ENCODE data around the gene GADD45A. TPM values are rescaled to one million over a fixed set of nuclear protein-coding genes. Genes with fewer than 3 reads are reported as not detected.
A peak's percentile ranks its signal among the peaks of the same experiment; 100 is the strongest.

GADD45A gene
- polyA plus RNA-seq, 1 donor (not counting 4 experiments of a cell fraction or from before 2014, with no cell fraction given), result 151 TPM

- Histone ChIP-seq H3K4me1 (ENCODE audit: control insufficient read depth, extremely low read depth, insufficient read depth, low read length) (peaks cover 6% of the 10 kb centered on the region), H3K9ac (ENCODE audit: control insufficient read depth, extremely low read depth, insufficient read depth, low read length) (no peak overlapping the region), H4K20me1 (ENCODE audit: control insufficient read depth, extremely low read depth, insufficient read depth, low read length) (no peaks in the 10 kb centered on the region), H3K4me2 (ENCODE audit: control insufficient read depth, extremely low read depth, insufficient read depth, low read depth, low read length) (no peak overlapping the region), H2AFZ (ENCODE audit: control insufficient read depth, low read length) (no peak overlapping the region), H3K4me3 (ENCODE audit: control insufficient read depth in 2 of 3, extremely low read depth in 1 of 3, insufficient read depth in 2 of 3, low read depth in 1 of 3, low read length in 3 of 3) (no peak overlapping the region), H3K27ac (ENCODE audit: control insufficient read depth, insufficient read depth, low read length) (no peak overlapping the region), H3K27me3 (ENCODE audit: control insufficient read depth, extremely low read depth, insufficient read depth, low read length) (no peaks in the 10 kb centered on the region), H3K9me1 (ENCODE audit: control insufficient read depth, extremely low read depth, insufficient read depth, low read length) (no peaks in the 10 kb centered on the region), H3K36me3 (ENCODE audit: control insufficient read depth in 2 of 2, extremely low read depth in 1 of 2, insufficient read depth in 2 of 2, low read length in 2 of 2) (peaks cover 7 to 10% of the 10 kb centered on the region in 2 experiments), H3K79me2 (ENCODE audit: control insufficient read depth, insufficient read depth, low read length) (no peaks in the 10 kb centered on the region), H3K9me3 (ENCODE audit: control insufficient read depth, low read depth, low read length) (no peaks in the 10 kb centered on the region)
- TF ChIP-seq CTCF (optimal IDR thresholded peaks at IDR 0.05 in 1 of 3, IDR thresholded peaks at IDR 0.05 in 1 of 3, conservative IDR thresholded peaks at IDR 0.05 in 1 of 3; ENCODE audit: extremely low read depth in 1 of 3, insufficient read depth in 2 of 3, low read length in 3 of 3) (no peak), EZH2 (IDR thresholded peaks at IDR 0.05; ENCODE audit: low read length) (no peak)
- DNase-seq (ENCODE audit: low read depth, low spot score) (no peak), FAIRE-seq (peak; percentile 23)
- dilution Hi-C loops (cut with MboI; ENCODE audit: extremely low pct_ligation_motif_present, low sequenced_read_pairs), result no loop called here
These were observed 15.2 kb downstream of the GADD45A start for GRCh38 chr1:67700220-67700619.

- no peaks in the 10 kb centered on the region for H3K9me1 ChIP-seq (ENCODE audit: control insufficient read depth, extremely low read depth, insufficient read depth, low read length)
- FAIRE-seq (no peak), DNase-seq (ENCODE audit: low read depth, low spot score) (no peak)
- no peak overlapping the region for H3K4me2 ChIP-seq (ENCODE audit: control insufficient read depth, extremely low read depth, insufficient read depth, low read depth, low read length)
- dilution Hi-C loops (cut with MboI; ENCODE audit: extremely low pct_ligation_motif_present, low sequenced_read_pairs), result no loop called here
- no peaks in the 10 kb centered on the region for H4K20me1 ChIP-seq (ENCODE audit: control insufficient read depth, extremely low read depth, insufficient read depth, low read length)
- no peak overlapping the region for H3K27ac ChIP-seq (ENCODE audit: control insufficient read depth, insufficient read depth, low read length)
- no peak overlapping the region for H2AFZ ChIP-seq (ENCODE audit: control insufficient read depth, low read length)
- H3K9me3 ChIP-seq (ENCODE audit: control insufficient read depth, low read depth, low read length), result no peaks in the 10 kb centered on the region
- H3K79me2 ChIP-seq (ENCODE audit: control insufficient read depth, insufficient read depth, low read length), result no peaks in the 10 kb centered on the region
- TF ChIP-seq EZH2 (IDR thresholded peaks at IDR 0.05; ENCODE audit: low read length) (no peak), CTCF (optimal IDR thresholded peaks at IDR 0.05 in 1 of 3, IDR thresholded peaks at IDR 0.05 in 1 of 3, conservative IDR thresholded peaks at IDR 0.05 in 1 of 3; ENCODE audit: extremely low read depth in 1 of 3, insufficient read depth in 2 of 3, low read length in 3 of 3) (peak in 2 of 3 experiments; percentile 10 to 21)
- no peak overlapping the region for H3K9ac ChIP-seq (ENCODE audit: control insufficient read depth, extremely low read depth, insufficient read depth, low read length)
- peaks cover 12 to 13% of the 10 kb centered on the region in 2 experiments for H3K36me3 ChIP-seq (ENCODE audit: control insufficient read depth in 2 of 2, extremely low read depth in 1 of 2, insufficient read depth in 2 of 2, low read length in 2 of 2)
- H3K4me1 ChIP-seq (ENCODE audit: control insufficient read depth, extremely low read depth, insufficient read depth, low read length), result peaks cover 6% of the 10 kb centered on the region
- H3K4me3 ChIP-seq (ENCODE audit: control insufficient read depth in 2 of 3, extremely low read depth in 1 of 3, insufficient read depth in 2 of 3, low read depth in 1 of 3, low read length in 3 of 3), result no peak overlapping the region
- no peaks in the 10 kb centered on the region for H3K27me3 ChIP-seq (ENCODE audit: control insufficient read depth, extremely low read depth, insufficient read depth, low read length)
These were observed 15.8 kb downstream of the GADD45A start for GRCh38 chr1:67700692-67701410.

All from keratinocyte (primary cell).